H1 (cell line): ENCODE measurements around the gene BTBD9. TPM values are rescaled to one million over a fixed set of nuclear protein-coding genes. Genes with fewer than 3 reads are reported as not detected.

Source experiments
- CTCF ChIA-PET: fragments of 300-600 bp; sonication (Branson Sonifier 250); formaldehyde crosslinking; loops from one replicate; lab custom pipeline; 2021; ENCODE audit not compliant: partially characterized antibody; lab: Charles Lee
- POLR2A ChIA-PET: fragments of 300-600 bp; sonication (Branson Sonifier 250); formaldehyde crosslinking; loops from one replicate; lab custom pipeline; 2021; ENCODE audit warnings: inconsistent platforms; ENCODE audit not compliant: partially characterized antibody; lab: Charles Lee
- DNase-seq, 2 experiments: peaks; one replicate each; pipeline versions ENCODE4 v3.0.0 to v3.0.0-alpha.2; 2010 to 2022; ENCODE audit warnings: low spot score in 2 of 2, low read depth in 1 of 2, mixed read lengths in 1 of 2
- FAIRE-seq: peaks from 2 replicates; lab custom pipeline; 2011; peaks lifted over from hg19 to GRCh38; lab: Jason Lieb, UNC
- H2AFZ ChIP-seq: 2 replicates; pipeline ENCODE4 v1.8.1; 2012; ENCODE audit warnings: low read length, inconsistent platforms
- H2AK5ac ChIP-seq: 2 replicates; pipeline ENCODE4 v1.6.1; 2013; ENCODE audit warnings: low read depth, low read length
- H2BK120ac ChIP-seq: replicated peaks from 2 replicates; pipeline ENCODE3; 2013; ENCODE audit warnings: low read depth, low read length, inconsistent platforms
- H2BK12ac ChIP-seq: 2 replicates; pipeline ENCODE4 v1.6.1; 2013; ENCODE audit warnings: low read depth, low read length
- H2BK15ac ChIP-seq: 2 replicates; pipeline ENCODE4 v1.6.1; 2013; ENCODE audit warnings: low read length
- H2BK20ac ChIP-seq: 2 replicates; pipeline ENCODE4 v1.6.1; 2013; ENCODE audit warnings: low read length
- H2BK5ac ChIP-seq: 2 replicates; pipeline ENCODE4 v1.6.1; 2013; ENCODE audit warnings: low read depth, low read length
- H3K14ac ChIP-seq: 2 replicates; pipeline ENCODE4 v1.6.1; 2013; ENCODE audit warnings: inconsistent platforms; ENCODE audit not compliant: insufficient read length
- H3K18ac ChIP-seq: 2 replicates; pipeline ENCODE4 v1.6.1; 2013; ENCODE audit warnings: low read length; ENCODE audit errors: extremely low read depth
- H3K23ac ChIP-seq: 2 replicates; pipeline ENCODE4 v1.6.1; 2013; ENCODE audit warnings: inconsistent platforms; ENCODE audit not compliant: insufficient read length
- H3K23me2 ChIP-seq: 2 replicates; pipeline ENCODE4 v1.6.1; 2013; ENCODE audit warnings: low read depth, low read length
- H3K27ac ChIP-seq: 2 replicates; pipeline ENCODE4 v1.6.1; 2011; ENCODE audit warnings: low read depth, low read length, inconsistent platforms
- H3K27me3 ChIP-seq, 4 experiments: replicated peaks in 1 of 4; 1 replicate in 1 of 4; 2 replicates in 3 of 4; pipeline versions ENCODE4 v1.6.1 to v1.8.1; 2011 to 2013; ENCODE audit warnings: low read length in 3 of 4, mild to moderate bottlenecking in 3 of 4, inconsistent platforms in 2 of 4, mixed read lengths in 2 of 4, moderate library complexity in 1 of 4; ENCODE audit not compliant: control insufficient read depth in 3 of 4, insufficient read depth in 3 of 4; ENCODE audit errors: extremely low read depth in 1 of 4
- H3K36me3 ChIP-seq, 4 experiments: 2 replicates each; pipeline versions ENCODE4 v1.6.1 to v1.8.1; 2011 to 2013; ENCODE audit warnings: mild to moderate bottlenecking in 4 of 4, low read length in 3 of 4, moderate library complexity in 2 of 4, control low read depth in 1 of 4, inconsistent platforms in 1 of 4; ENCODE audit not compliant: insufficient read depth in 4 of 4, control insufficient read depth in 2 of 4
- H3K4ac ChIP-seq: replicated peaks from 2 replicates; pipeline ENCODE3; 2013; ENCODE audit warnings: low read length, low read depth, mixed read lengths, inconsistent platforms; ENCODE audit not compliant: insufficient read length
- H3K4me1 ChIP-seq, 4 experiments: replicated peaks in 1 of 4; 1 replicate in 1 of 4; 2 replicates in 3 of 4; pipeline versions ENCODE4 v1.6.1 to v1.8.1; 2011 to 2013; ENCODE audit warnings: low read length in 3 of 4, inconsistent platforms in 2 of 4, mixed read lengths in 1 of 4; ENCODE audit not compliant: insufficient read depth in 4 of 4, control insufficient read depth in 3 of 4
- H3K4me2 ChIP-seq, 2 experiments: 2 replicates each; pipeline versions ENCODE4 v1.6.1 to v1.8.1; 2011 to 2013; ENCODE audit warnings: low read depth in 2 of 2, low read length in 2 of 2, control low read depth in 1 of 2, inconsistent platforms in 1 of 2, mild to moderate bottlenecking in 1 of 2; ENCODE audit not compliant: insufficient read depth in 1 of 2
- H3K4me3 ChIP-seq, 4 experiments: fragments of 200-600, 300-600 bp in 1 of 4; sonication (generic), shearing (Covaris generic), sonication (Bioruptor Twin) in 1 of 4; 2 replicates each; pipeline versions ENCODE4 v1.5.1 to v1.8.1; 2011 to 2016; ENCODE audit warnings: low read length in 4 of 4, low read depth in 3 of 4, control low read depth in 2 of 4, inconsistent platforms in 2 of 4, mild to moderate bottlenecking in 2 of 4, mixed read lengths in 1 of 4, moderate library complexity in 1 of 4; ENCODE audit not compliant: insufficient read depth in 2 of 4; ENCODE audit errors: extremely low read depth in 1 of 4
- H3K56ac ChIP-seq: replicated peaks from 2 replicates; pipeline ENCODE3; 2013; ENCODE audit warnings: low read depth, mild to moderate bottlenecking, mixed read lengths, low read length, inconsistent platforms; ENCODE audit not compliant: insufficient read length
- H3K79me1 ChIP-seq: 2 replicates; pipeline ENCODE4 v1.6.1; 2013; ENCODE audit warnings: low read depth, low read length, control low read depth
- H3K79me2 ChIP-seq, 2 experiments: 2 replicates each; pipeline versions ENCODE4 v1.6.1 to v1.8.1; 2012 to 2013; ENCODE audit warnings: low read length in 2 of 2, mild to moderate bottlenecking in 2 of 2, inconsistent platforms in 1 of 2; ENCODE audit not compliant: insufficient read depth in 2 of 2, control insufficient read depth in 1 of 2
- H3K9ac ChIP-seq, 4 experiments: replicated peaks in 1 of 4; 1 replicate in 1 of 4; 2 replicates in 3 of 4; pipeline versions ENCODE4 v1.6.1 to v1.8.1; 2011 to 2013; ENCODE audit warnings: low read depth in 3 of 4, low read length in 3 of 4, control low read depth in 2 of 4, mild to moderate bottlenecking in 2 of 4, moderate library complexity in 2 of 4, inconsistent platforms in 1 of 4; ENCODE audit errors: extremely low read depth in 1 of 4
- H3K9me3 ChIP-seq, 2 experiments: 2 replicates each; pipeline versions ENCODE4 v1.6.1 to v1.8.1; 2012 to 2013; ENCODE audit warnings: mild to moderate bottlenecking in 2 of 2, moderate library complexity in 2 of 2, control low read depth in 1 of 2, inconsistent platforms in 1 of 2, low read depth in 1 of 2, low read length in 1 of 2, mixed read lengths in 1 of 2; ENCODE audit not compliant: insufficient read depth in 2 of 2
- H4K20me1 ChIP-seq, 2 experiments: replicated peaks in 1 of 2; 2 replicates each; pipeline versions ENCODE3 to v1.8.1; 2011 to 2013; ENCODE audit warnings: inconsistent platforms in 2 of 2, low read length in 2 of 2, mild to moderate bottlenecking in 1 of 2; ENCODE audit not compliant: insufficient read depth in 2 of 2, control insufficient read depth in 1 of 2
- H4K5ac ChIP-seq: 2 replicates; pipeline ENCODE4 v1.6.1; 2013; ENCODE audit warnings: low read length, low read depth, mixed read lengths, inconsistent platforms; ENCODE audit not compliant: insufficient read length
- H4K8ac ChIP-seq: 2 replicates; pipeline ENCODE4 v1.8.0; 2013; ENCODE audit warnings: mild to moderate bottlenecking, moderate library complexity, low read length, inconsistent platforms; ENCODE audit not compliant: insufficient read depth; ENCODE audit errors: extremely low read depth
- H4K91ac ChIP-seq: replicated peaks from 2 replicates; pipeline ENCODE3; 2013; ENCODE audit warnings: low read length, mixed read lengths, inconsistent platforms; ENCODE audit not compliant: insufficient read length
- RFX5 ChIP-seq: IDR thresholded peaks from 2 replicates; pipeline ENCODE4 v1.6.1; 2011; ENCODE audit warnings: low read depth, low read length, improper control_type of control experiment, borderline replicate concordance
- WGBS, 2 experiments: shearing (Covaris generic) in 1 of 2; methylation state at CpG; one replicate each; pipeline versions ENCODE4 v1.1.6 to v1.1.7; 2013 to 2015; ENCODE audit warnings: low lambda C conversion rate in 2 of 2, mixed read lengths in 2 of 2, inconsistent platforms in 1 of 2, low coverage in 1 of 2, missing lambda C conversion rate in 1 of 2; ENCODE audit not compliant: insufficient replicate concordance in 2 of 2, insufficient coverage in 1 of 2, insufficient read length in 1 of 2; ENCODE audit errors: extremely low coverage in 1 of 2, missing lambda C conversion rate in 1 of 2; 5-methylcytosine and 5-hydroxymethylcytosine counted together
- polyA plus RNA-seq, 7 experiments: library from polyadenylated mRNA; depleted of rRNA in 3 of 7; stranded (reverse) in 5 of 7; unstranded in 2 of 7; fragments of >200 nt in 5 of 7; fragments of 200-250 nt in 2 of 7; gene quantifications; 1 replicate in 5 of 7; 2 replicates in 1 of 7; 4 replicates in 1 of 7; pipeline versions ENCODE4 v1.2.1 to v1.2.3, GENCODE V29; 2011 to 2013; ENCODE audit warnings: missing spikeins in 2 of 7, mixed read lengths in 2 of 7
- total RNA-seq: library from RNA; stranded (reverse); fragmentation: NEBNext Ultra II Directional; extraction: Animal tissue kit (Norgen Biotek cat#: 25700); gene quantifications from 2 replicates; pipeline ENCODE4 v1.2.1, GENCODE V29; 2021

The BTBD9 gene
- total and polyA plus RNA-seq, 2 of the 8 experiments (the other 6 are each of a cell fraction or from before 2014, with no cell fraction given) = 0.92 to 4.1 TPM

DNA sequence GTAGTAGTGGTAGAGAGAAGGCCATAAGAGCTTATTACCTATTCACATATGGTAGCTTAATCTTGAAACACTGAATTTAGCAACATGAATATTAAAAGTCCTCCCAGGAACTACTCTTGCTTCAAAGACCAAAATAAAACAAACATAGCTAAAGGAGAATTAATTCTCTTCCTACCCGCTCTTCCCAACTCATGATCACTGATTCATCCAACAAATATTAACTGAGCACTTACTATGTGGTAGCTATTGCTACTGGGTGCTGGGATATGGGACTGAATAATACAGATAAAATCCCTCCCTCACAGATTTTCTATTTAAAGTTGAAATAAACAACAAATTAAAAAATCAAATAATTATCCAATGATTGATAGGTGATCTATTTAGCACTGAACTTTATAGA is 287.1 kb downstream of the BTBD9 start:
- H2BK20ac ChIP-seq = no peak overlapping the region
- ChIA-PET CTCF (interaction anchor here (1.1 to 1.4 kb wide), 2 partner anchors 12 to 141 kb away, joined by 3 read pairs; no protein-coding TSS in a partner anchor), POLR2A (no interaction called here)
- H3K27ac ChIP-seq = no peak overlapping the region
- H2AFZ ChIP-seq = no peak overlapping the region
- no peaks in the 10 kb centered on the region for H4K20me1 ChIP-seq
- no peaks in the 10 kb centered on the region for H3K27me3 ChIP-seq
- H3K79me2 ChIP-seq = no peaks in the 10 kb centered on the region
- H2BK15ac ChIP-seq = no peak overlapping the region
- no peak overlapping the region for H4K91ac ChIP-seq
- H2BK5ac ChIP-seq = no peak overlapping the region
- no peaks in the 10 kb centered on the region; the same call in 1 of the 2 replicates for H3K23me2 ChIP-seq
- 96% methylated on average over 1 of the region's 1 CpG; no CpG with 5 or more reads in 1 of the 2 experiments for WGBS, 2 experiments
- H3K4ac ChIP-seq = no peak overlapping the region
- H3K79me1 ChIP-seq = no peaks in the 10 kb centered on the region
- H3K4me1 ChIP-seq = peaks cover 0 to 2% (median 0%) of the 10 kb centered on the region in 4 experiments; a peak in 1 of 7 replicates
- no peak overlapping the region for H2BK120ac ChIP-seq
- no peak overlapping the region for H3K56ac ChIP-seq
- no peak overlapping the region for H3K23ac ChIP-seq
- no peak overlapping the region for H2AK5ac ChIP-seq
- no peak overlapping the region for H3K4me3 ChIP-seq
- no peak for TF ChIP-seq RFX5
- H3K14ac ChIP-seq = no peak overlapping the region
- H3K4me2 ChIP-seq = no peak overlapping the region
- H2BK12ac ChIP-seq = no peak overlapping the region
- H3K18ac ChIP-seq = no peak overlapping the region
- no peaks in the 10 kb centered on the region for H3K9me3 ChIP-seq
- H4K8ac ChIP-seq = no peak overlapping the region
- DNase-seq = no peak
- no peak for FAIRE-seq
- no peak overlapping the region for H4K5ac ChIP-seq
- H3K9ac ChIP-seq = no peak overlapping the region
- no peaks in the 10 kb centered on the region for H3K36me3 ChIP-seq
